Uterus (tissue), 2 donors: ENCODE measurements around the gene EDRF1.

ENCODE experiments used
- POLR2A ChIP-seq, 2 donors: fragments of 450-650 bp; IDR thresholded peaks; one replicate each; pipeline ENCODE4 v1.6.1; 2016; ENCODE audit warnings: antibody characterized with exemption in 2 of 2, mild to moderate bottlenecking in 1 of 2, moderate library complexity in 1 of 2
- TF ChIP-seq, protein P1 (sequence below), 4 experiments: fragments of 200-600 bp in 2 of 4; fragments of 450-650 bp in 2 of 4; sonication (generic) in 2 of 4; IDR thresholded peaks; one replicate each; pipeline ENCODE4 v1.5.1; 2016 to 2019; ENCODE audit warnings: antibody characterized with exemption in 4 of 4, mild to moderate bottlenecking in 2 of 4, moderate library complexity in 1 of 4

DNA sequence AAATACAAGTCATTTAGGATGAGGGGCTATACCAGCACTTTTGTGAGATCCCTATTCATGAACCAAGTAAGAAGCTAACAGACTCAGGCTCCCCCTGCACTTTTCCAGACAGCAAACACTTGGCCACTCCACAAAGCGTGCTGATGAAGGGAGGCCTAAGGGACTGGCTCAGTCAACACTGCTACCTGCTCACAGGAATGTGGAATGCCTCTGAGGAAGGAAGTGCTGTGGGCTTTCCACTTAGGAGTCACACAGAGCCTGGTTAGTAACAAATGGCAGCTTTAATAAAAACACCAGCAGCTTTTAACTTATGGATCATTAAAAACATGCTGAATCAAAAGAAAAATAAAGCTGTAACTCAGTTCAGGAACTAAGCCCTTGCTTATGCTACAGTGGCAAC is 88.5 kb downstream of the EDRF1 start:
- TF ChIP-seq, protein P1, sequence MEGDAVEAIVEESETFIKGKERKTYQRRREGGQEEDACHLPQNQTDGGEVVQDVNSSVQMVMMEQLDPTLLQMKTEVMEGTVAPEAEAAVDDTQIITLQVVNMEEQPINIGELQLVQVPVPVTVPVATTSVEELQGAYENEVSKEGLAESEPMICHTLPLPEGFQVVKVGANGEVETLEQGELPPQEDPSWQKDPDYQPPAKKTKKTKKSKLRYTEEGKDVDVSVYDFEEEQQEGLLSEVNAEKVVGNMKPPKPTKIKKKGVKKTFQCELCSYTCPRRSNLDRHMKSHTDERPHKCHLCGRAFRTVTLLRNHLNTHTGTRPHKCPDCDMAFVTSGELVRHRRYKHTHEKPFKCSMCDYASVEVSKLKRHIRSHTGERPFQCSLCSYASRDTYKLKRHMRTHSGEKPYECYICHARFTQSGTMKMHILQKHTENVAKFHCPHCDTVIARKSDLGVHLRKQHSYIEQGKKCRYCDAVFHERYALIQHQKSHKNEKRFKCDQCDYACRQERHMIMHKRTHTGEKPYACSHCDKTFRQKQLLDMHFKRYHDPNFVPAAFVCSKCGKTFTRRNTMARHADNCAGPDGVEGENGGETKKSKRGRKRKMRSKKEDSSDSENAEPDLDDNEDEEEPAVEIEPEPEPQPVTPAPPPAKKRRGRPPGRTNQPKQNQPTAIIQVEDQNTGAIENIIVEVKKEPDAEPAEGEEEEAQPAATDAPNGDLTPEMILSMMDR (IDR thresholded peaks at IDR 0.05), result no peak
- no peak for TF ChIP-seq POLR2A (IDR thresholded peaks at IDR 0.05)
